Activated CD4-positive, alpha-beta memory T cell treated with anti-CD3 and anti-CD28 coated beads, Interleukin-2, amount 10 ng/mL, durations not matched to agents 7 days and 5 days (primary cell): ENCODE data around the gene DEDD2. TPM values are rescaled to one million over a fixed set of nuclear protein-coding genes. Genes with fewer than 3 reads are reported as not detected.

Experiments used
- CTCF ChIA-PET: fragments of 350-600 bp; sonication (Branson Sonifier 250); formaldehyde crosslinking; loops from one replicate; lab custom pipeline; 2021; ENCODE audit warnings: antibody characterized with exemption, inconsistent platforms; lab: Charles Lee
- POLR2A ChIA-PET: fragments of 350-600 bp; sonication (Branson Sonifier 250); formaldehyde crosslinking; loops from one replicate; lab custom pipeline; 2021; ENCODE audit warnings: antibody characterized with exemption; lab: Charles Lee
- DNase-seq: peaks from one replicate; pipeline ENCODE4 v3.0.0-alpha.2; 2020
- H3K27ac Mint-ChIP-seq: one replicate; pipeline ENCODE4 v1.8.0; 2021; ENCODE audit warnings: mild to moderate bottlenecking, mixed read lengths
- H3K27me3 Mint-ChIP-seq: one replicate; pipeline ENCODE4 v1.8.0; 2021; ENCODE audit warnings: mixed read lengths
- H3K36me3 Mint-ChIP-seq: one replicate; pipeline ENCODE4 v1.8.0; 2021; ENCODE audit warnings: low read depth, mixed read lengths
- H3K4me1 Mint-ChIP-seq: one replicate; pipeline ENCODE4 v1.8.0; 2021; ENCODE audit warnings: mixed read lengths
- H3K4me3 Mint-ChIP-seq: one replicate; pipeline ENCODE4 v1.8.0; 2021; ENCODE audit warnings: mild to moderate bottlenecking, mixed read lengths
- H3K9me3 Mint-ChIP-seq: one replicate; pipeline ENCODE4 v1.8.0; 2021; ENCODE audit warnings: mixed read lengths
- total RNA-seq, 2 experiments: library from RNA; stranded (reverse); gene quantifications; one replicate each; pipeline ENCODE4 v1.2.3, GENCODE V29; 2021

The DEDD2 gene
- total RNA-seq, 2 experiments from 2014 or later = 54.1 to 59.8 TPM

GRCh38 chr19:42252365-42253244 lies 35.1 kb upstream of the DEDD2 start:
- CTCF ChIA-PET = interaction anchor here (0.9 to 2.8 kb wide), 3 partner anchors 7 to 27 kb away, joined by 3 to 11 read pairs (median 4); no protein-coding TSS in a partner anchor
- POLR2A ChIA-PET = interaction anchor here (0.7 to 3.3 kb wide), 6 partner anchors 8 to 53 kb away, joined by 3 to 22 read pairs (median 4); partner anchors contain the start of gene CIC
- DNase-seq = no peak
- no peaks in the 10 kb centered on the region for H3K9me3 Mint-ChIP-seq
- H3K4me1 Mint-ChIP-seq = peaks cover 36% of the 10 kb centered on the region
- H3K36me3 Mint-ChIP-seq = peaks cover 4% of the 10 kb centered on the region
- peaks cover 11% of the 10 kb centered on the region for H3K27me3 Mint-ChIP-seq
- H3K4me3 Mint-ChIP-seq = peak overlapping the region; percentile 80
- peak overlapping the region; percentile 73 for H3K27ac Mint-ChIP-seq

- peak overlapping the region; percentile 65 for H3K27ac Mint-ChIP-seq
- DNase-seq = no peak
- H3K27me3 Mint-ChIP-seq = peaks cover 8% of the 10 kb centered on the region
- ChIA-PET POLR2A (interaction anchor here (0.7 to 3.3 kb wide), 7 partner anchors 8 to 52 kb away, joined by 3 to 22 read pairs (median 4); partner anchors contain the start of genes CIC and GSK3A), CTCF (interaction anchor here (0.7 to 2.8 kb wide), 3 partner anchors 8 to 28 kb away, joined by 3 to 11 read pairs (median 4); no protein-coding TSS in a partner anchor)
- no peaks in the 10 kb centered on the region for H3K9me3 Mint-ChIP-seq
- H3K4me1 Mint-ChIP-seq = peaks cover 38% of the 10 kb centered on the region
- peak overlapping the region; percentile 80 for H3K4me3 Mint-ChIP-seq
- H3K36me3 Mint-ChIP-seq = peaks cover 4% of the 10 kb centered on the region
These were observed 34.3 kb upstream of the DEDD2 start for GRCh38 chr19:42251572-42252358.

- H3K9me3 Mint-ChIP-seq = no peaks in the 10 kb centered on the region
- no peak for DNase-seq
- H3K27ac Mint-ChIP-seq = peak overlapping the region; percentile 44
- ChIA-PET POLR2A (interaction anchor here (0.7 to 3.3 kb wide), 8 partner anchors 9 to 52 kb away, joined by 3 to 22 read pairs (median 4); partner anchors contain the start of genes CIC, DEDD2 and GSK3A), CTCF (interaction anchor here (0.7 to 2.8 kb wide), 2 partner anchors 20 to 29 kb away, joined by 3 to 11 read pairs; no protein-coding TSS in a partner anchor)
- H3K4me3 Mint-ChIP-seq = no peak overlapping the region
- peaks cover 4% of the 10 kb centered on the region for H3K36me3 Mint-ChIP-seq
- H3K27me3 Mint-ChIP-seq = peaks cover 2% of the 10 kb centered on the region
- H3K4me1 Mint-ChIP-seq = peaks cover 38% of the 10 kb centered on the region
These were observed 33.4 kb upstream of the DEDD2 start for GRCh38 chr19:42250666-42251531.

- peaks cover 41% of the 10 kb centered on the region for H3K4me1 Mint-ChIP-seq
- no peaks in the 10 kb centered on the region for H3K9me3 Mint-ChIP-seq
- peak overlapping the region; percentile 6 for H3K27ac Mint-ChIP-seq
- no peak for DNase-seq
- H3K4me3 Mint-ChIP-seq = no peak overlapping the region
- ChIA-PET POLR2A (interaction anchor here (0.8 to 3.3 kb wide), 6 partner anchors 17 to 51 kb away, joined by 3 to 22 read pairs (median 4); partner anchors contain the start of genes CIC and DEDD2), CTCF (interaction anchor here (2.8 kb wide), 1 partner anchor 29 kb away, joined by 11 read pairs; no protein-coding TSS in a partner anchor)
- H3K27me3 Mint-ChIP-seq = no peaks in the 10 kb centered on the region
- peaks cover 4% of the 10 kb centered on the region for H3K36me3 Mint-ChIP-seq
These were observed 32.7 kb upstream of the DEDD2 start for GRCh38 chr19:42250183-42250665.

- DNase-seq = no peak
- CTCF ChIA-PET = interaction anchor here (2.8 kb wide), 1 partner anchor 30 kb away, joined by 11 read pairs; no protein-coding TSS in a partner anchor
- Mint-ChIP-seq H3K4me3 (no peak overlapping the region), H3K4me1 (peaks cover 46% of the 10 kb centered on the region), H3K27ac (peak overlapping the region; percentile 54), H3K9me3 (no peaks in the 10 kb centered on the region), H3K27me3 (no peaks in the 10 kb centered on the region), H3K36me3 (peaks cover 4% of the 10 kb centered on the region)
- POLR2A ChIA-PET = interaction anchor here (1.0 to 1.4 kb wide), 2 partner anchors 29 to 51 kb away, joined by 3 to 5 read pairs; no protein-coding TSS in a partner anchor
These were observed 32.3 kb upstream of the DEDD2 start for GRCh38 chr19:42249769-42250168.

GRCh38 chr19:42249149-42249750 lies 31.8 kb upstream of the DEDD2 start:
- CTCF ChIA-PET = no interaction called here
- H3K36me3 Mint-ChIP-seq = peaks cover 4% of the 10 kb centered on the region
- H3K4me1 Mint-ChIP-seq = peaks cover 50% of the 10 kb centered on the region
- H3K27me3 Mint-ChIP-seq = no peaks in the 10 kb centered on the region
- POLR2A ChIA-PET = no interaction called here
- no peak overlapping the region for H3K27ac Mint-ChIP-seq
- H3K4me3 Mint-ChIP-seq = no peak overlapping the region
- no peaks in the 10 kb centered on the region for H3K9me3 Mint-ChIP-seq
- DNase-seq = no peak

GRCh38 chr19:42248270-42249148 lies 31.0 kb upstream of the DEDD2 start:
- H3K27me3 Mint-ChIP-seq = no peaks in the 10 kb centered on the region

GRCh38 chr19:42247640-42248199 lies 30.2 kb upstream of the DEDD2 start:
- Mint-ChIP-seq H3K4me3 (no peak overlapping the region), H3K27me3 (no peaks in the 10 kb centered on the region), H3K27ac (no peak overlapping the region), H3K9me3 (no peaks in the 10 kb centered on the region), H3K36me3 (no peaks in the 10 kb centered on the region), H3K4me1 (peaks cover 50% of the 10 kb centered on the region)
- ChIA-PET CTCF (interaction anchor here (1.5 kb wide), 1 partner anchor 32 kb away, joined by 7 read pairs; no protein-coding TSS in a partner anchor), POLR2A (interaction anchor here (0.8 to 8.3 kb wide), 4 partner anchors 8 to 52 kb away, joined by 3 to 106 read pairs (median 3); partner anchors contain the start of gene ERF)
- no peak for DNase-seq

More at GRCh38 chr19:42248270-42249148, 31.0 kb upstream of the DEDD2 start:
- Mint-ChIP-seq H3K27ac (no peak overlapping the region), H3K9me3 (no peaks in the 10 kb centered on the region), H3K36me3 (peaks cover 4% of the 10 kb centered on the region), H3K4me3 (no peak overlapping the region), H3K4me1 (peaks cover 51% of the 10 kb centered on the region)
- POLR2A ChIA-PET = interaction anchor here (8.3 kb wide), 1 partner anchor 30 kb away, joined by 106 read pairs; no protein-coding TSS in a partner anchor
- CTCF ChIA-PET = interaction anchor here (1.5 kb wide), 1 partner anchor 31 kb away, joined by 7 read pairs; no protein-coding TSS in a partner anchor
- DNase-seq = no peak

GRCh38 chr19:42246922-42247639 lies 29.6 kb upstream of the DEDD2 start:
- H3K9me3 Mint-ChIP-seq = no peaks in the 10 kb centered on the region
- ChIA-PET CTCF (interaction anchor here (1.2 to 5.9 kb wide), 4 partner anchors 23 to 115 kb away, joined by 4 to 39 read pairs (median 6); partner anchors contain the start of genes POU2F2 and ZNF526), POLR2A (interaction anchor here (0.7 to 8.3 kb wide), 6 partner anchors 8 to 53 kb away, joined by 3 to 106 read pairs (median 3); partner anchors contain the start of gene ERF)
- peaks cover 46% of the 10 kb centered on the region for H3K4me1 Mint-ChIP-seq
- H3K27ac Mint-ChIP-seq = peak overlapping the region; percentile 45
- no peak for DNase-seq
- no peaks in the 10 kb centered on the region for H3K27me3 Mint-ChIP-seq
- no peak overlapping the region for H3K4me3 Mint-ChIP-seq
- H3K36me3 Mint-ChIP-seq = no peaks in the 10 kb centered on the region
